ENCODE data around the gene SYT1. TPM values are rescaled to one million over a fixed set of nuclear protein-coding genes. Genes with fewer than 3 reads are reported as not detected.

Gene SYT1
- polyA plus RNA-seq, 3 donors: 0.72 TPM; not detected in 2

GRCh38 chr12:79151956-79152355 lies 287.4 kb downstream of the SYT1 start:
- no peak overlapping the region for H3K27ac ChIP-seq (ENCODE audit: low read depth in 1 of 2, low read length in 2 of 2)
- no peak for DNase-seq
- Mint-ChIP-seq H3K27me3 (ENCODE audit: low read depth in 3 of 3) (no peaks in the 10 kb centered on the region), H3K36me3 (no peaks in the 10 kb centered on the region), H3K4me1 (no peaks in the 10 kb centered on the region), H3K27ac (no peak overlapping the region), H3K9me3 (peaks cover 0 to 2% (median 0%) of the 10 kb centered on the region in 7 donors), H3K4me3 (no peak overlapping the region)
- no peaks in the 10 kb centered on the region for H4K20me1 ChIP-seq (ENCODE audit: insufficient read depth, low read length)
- H2AFZ ChIP-seq (ENCODE audit: insufficient read depth, low read depth, low read length, poor library complexity, severe bottlenecking): no peak overlapping the region
- H3K27me3 ChIP-seq (ENCODE audit: control insufficient read depth in 2 of 2, insufficient read depth in 2 of 2, low read length in 2 of 2): no peaks in the 10 kb centered on the region
- H3K79me2 ChIP-seq (ENCODE audit: insufficient read depth, low read length): no peaks in the 10 kb centered on the region
- H3K4me2 ChIP-seq (replicated peaks; ENCODE audit: extremely low read depth, low read length, poor library complexity, severe bottlenecking): no peak overlapping the region
- H3K4me3 ChIP-seq (replicated peaks in 1 of 3; ENCODE audit: low read depth in 2 of 3, low read length in 3 of 3): no peak overlapping the region
- no peaks in the 10 kb centered on the region for H3K9me3 ChIP-seq (replicated peaks in 1 of 2; ENCODE audit: control insufficient read depth in 1 of 2, insufficient read depth in 1 of 2, low read length in 2 of 2)
- no peaks in the 10 kb centered on the region for H3K36me3 ChIP-seq (replicated peaks in 1 of 2; ENCODE audit: control insufficient read depth in 1 of 2, insufficient read depth in 2 of 2, low read length in 2 of 2)
- no peak overlapping the region for H3K9ac ChIP-seq (ENCODE audit: insufficient read depth, low read length, poor library complexity, severe bottlenecking)
- intact Hi-C loops (cut with micrococcal nuclease): no loop called here
- WGBS (ENCODE audit: insufficient coverage): 90% methylated on average over 2 of the region's 2 CpGs
- no peak for TF ChIP-seq CTCF (IDR thresholded peaks at IDR 0.05)
- peaks cover 0 to 5% of the 10 kb centered on the region in 2 donors for H3K4me1 ChIP-seq (ENCODE audit: control insufficient read depth in 1 of 2, insufficient read depth in 2 of 2, low read length in 2 of 2)

- no peak overlapping the region for H3K27ac Mint-ChIP-seq
- intact Hi-C loops (cut with micrococcal nuclease): no loop called here
- Histone ChIP-seq H3K9ac (ENCODE audit: insufficient read depth, low read length, poor library complexity, severe bottlenecking) (no peak overlapping the region), H3K27ac (ENCODE audit: low read depth in 1 of 2, low read length in 2 of 2) (no peak overlapping the region), H3K4me3 (replicated peaks in 1 of 3; ENCODE audit: low read depth in 2 of 3, low read length in 3 of 3) (no peak overlapping the region), H3K9me3 (replicated peaks in 1 of 2; ENCODE audit: control insufficient read depth in 1 of 2, insufficient read depth in 1 of 2, low read length in 2 of 2) (no peaks in the 10 kb centered on the region), H2AFZ (ENCODE audit: insufficient read depth, low read depth, low read length, poor library complexity, severe bottlenecking) (no peak overlapping the region), H3K4me1 (ENCODE audit: control insufficient read depth in 1 of 2, insufficient read depth in 2 of 2, low read length in 2 of 2) (peaks cover 0 to 5% of the 10 kb centered on the region in 2 donors), H3K79me2 (ENCODE audit: insufficient read depth, low read length) (no peaks in the 10 kb centered on the region), H3K4me2 (replicated peaks; ENCODE audit: extremely low read depth, low read length, poor library complexity, severe bottlenecking) (no peak overlapping the region), H4K20me1 (ENCODE audit: insufficient read depth, low read length) (no peaks in the 10 kb centered on the region), H3K36me3 (replicated peaks in 1 of 2; ENCODE audit: control insufficient read depth in 1 of 2, insufficient read depth in 2 of 2, low read length in 2 of 2) (no peaks in the 10 kb centered on the region), H3K27me3 (ENCODE audit: control insufficient read depth in 2 of 2, insufficient read depth in 2 of 2, low read length in 2 of 2) (no peaks in the 10 kb centered on the region)
- no peaks in the 10 kb centered on the region for H3K27me3 Mint-ChIP-seq (ENCODE audit: low read depth in 3 of 3)
- WGBS (ENCODE audit: insufficient coverage): no CpG with 5 or more reads among the region's 3 CpGs
- peak in 2 of 3 donors; percentile 16 to 56 for DNase-seq
- H3K4me3 Mint-ChIP-seq: peak overlapping the region in 1 of 2 donors; percentile 23
- H3K4me1 Mint-ChIP-seq: no peaks in the 10 kb centered on the region
- no peak for TF ChIP-seq CTCF (IDR thresholded peaks at IDR 0.05)
- peaks cover 0 to 2% (median 0%) of the 10 kb centered on the region in 7 donors for H3K9me3 Mint-ChIP-seq
- H3K36me3 Mint-ChIP-seq: no peaks in the 10 kb centered on the region
These were observed 291.1 kb downstream of the SYT1 start for GRCh38 chr12:79155683-79156082.

All from CD14-positive monocyte (primary cell).